RWPE2 (cell line): ENCODE results near the gene CRHBP.
"Not testable (repeated sequence)": the region's sequence is repeated elsewhere in the genome, so short reads cannot be mapped to it uniquely, and the experiment has no call there.

Experiments used
- ATAC-seq: fragments of 200-7000 bp; cut with Tn5 transposase; 3 replicates; pipeline ENCODE4 v1.9.1; 2021; ENCODE audit warnings: low read depth
- DNase-seq: peaks from one replicate; pipeline ENCODE4 v3.0.0-alpha.2; 2020; ENCODE audit warnings: low spot score
- H3K27ac ChIP-seq: fragments of 450-650 bp; 2 replicates; pipeline ENCODE4 v1.5.1; 2017; ENCODE audit warnings: mild to moderate bottlenecking; ENCODE audit not compliant: poor library complexity, severe bottlenecking
- H3K27me3 ChIP-seq: fragments of 250-450 bp; sonication (Bioruptor Pico); 2 replicates; pipeline ENCODE4 v1.5.1; 2021; ENCODE audit warnings: mild to moderate bottlenecking, moderate library complexity; ENCODE audit not compliant: insufficient read depth, poor library complexity, severe bottlenecking
- H3K36me3 ChIP-seq: fragments of 250-450 bp; sonication (Bioruptor Pico); 2 replicates; pipeline ENCODE4 v1.5.1; 2020; ENCODE audit warnings: low read depth, mild to moderate bottlenecking, moderate library complexity
- H3K4me1 ChIP-seq: fragments of 250-450 bp; sonication (Bioruptor Pico); 2 replicates; pipeline ENCODE4 v1.5.1; 2021; ENCODE audit warnings: mild to moderate bottlenecking, moderate library complexity; ENCODE audit not compliant: insufficient read depth, poor library complexity, severe bottlenecking
- H3K4me3 ChIP-seq: fragments of 250-450 bp; sonication (Bioruptor Pico); 2 replicates; pipeline ENCODE4 v1.5.1; 2021; ENCODE audit warnings: mild to moderate bottlenecking, moderate library complexity; ENCODE audit not compliant: severe bottlenecking
- H3K9me3 ChIP-seq: fragments of 250-450 bp; sonication (Bioruptor Pico); 2 replicates; pipeline ENCODE4 v1.5.1; 2021; ENCODE audit warnings: mild to moderate bottlenecking, moderate library complexity; ENCODE audit not compliant: severe bottlenecking
- CTCF ChIP-seq: fragments of 450-650 bp; IDR thresholded peaks from one replicate; pipeline ENCODE4 v1.5.1; 2017; ENCODE audit warnings: mild to moderate bottlenecking, moderate library complexity; ENCODE audit not compliant: poor library complexity, severe bottlenecking

The CRHBP gene

GRCh38 chr5:76941000-76941399, 11.8 kb upstream of the CRHBP start:
- TF ChIP-seq CTCF = no peak
- Histone ChIP-seq H3K36me3 (no peaks in the 10 kb centered on the region), H3K4me3 (no peak overlapping the region), H3K27ac (no peak overlapping the region), H3K4me1 (no peaks in the 10 kb centered on the region), H3K9me3 (no peaks in the 10 kb centered on the region), H3K27me3 (no peaks in the 10 kb centered on the region)
- 0 out of 3 replicates have a peak, but pooled peaks have one; percentile 19 for ATAC-seq
- no peak for DNase-seq

- Histone ChIP-seq H3K4me3 (no peak overlapping the region), H3K36me3 (no peaks in the 10 kb centered on the region), H3K27ac (no peak overlapping the region), H3K9me3 (no peaks in the 10 kb centered on the region), H3K4me1 (no peaks in the 10 kb centered on the region), H3K27me3 (no peaks in the 10 kb centered on the region)
- DNase-seq (no peak), ATAC-seq (no peak)
- TF ChIP-seq CTCF = no peak
These were observed 11.4 kb upstream of the CRHBP start for GRCh38 chr5:76941442-76941841.

GRCh38 chr5:76942581-76942980, 10.3 kb upstream of the CRHBP start:
- no peak overlapping the region for H3K4me3 ChIP-seq
- H3K27ac ChIP-seq = no peak overlapping the region
- no peaks in the 10 kb centered on the region for H3K36me3 ChIP-seq
- no peak for TF ChIP-seq CTCF
- ATAC-seq (peak; percentile 76), DNase-seq (no peak)
- H3K4me1 ChIP-seq = no peaks in the 10 kb centered on the region
- H3K27me3 ChIP-seq = no peaks in the 10 kb centered on the region
- no peaks in the 10 kb centered on the region for H3K9me3 ChIP-seq

GRCh38 chr5:76943006-76943405, 9.8 kb upstream of the CRHBP start:
- ATAC-seq (no peak), DNase-seq (no peak)
- Histone ChIP-seq H3K27me3 (no peaks in the 10 kb centered on the region), H3K27ac (no peak overlapping the region), H3K36me3 (no peaks in the 10 kb centered on the region), H3K4me1 (no peaks in the 10 kb centered on the region), H3K9me3 (no peaks in the 10 kb centered on the region), H3K4me3 (no peak overlapping the region)
- TF ChIP-seq CTCF = no peak

GRCh38 chr5:76944638-76945037, 8.2 kb upstream of the CRHBP start:
- no peaks in the 10 kb centered on the region for H3K4me1 ChIP-seq
- H3K9me3 ChIP-seq = no peaks in the 10 kb centered on the region
- no peak for TF ChIP-seq CTCF
- H3K27me3 ChIP-seq = no peaks in the 10 kb centered on the region
- no peak overlapping the region for H3K27ac ChIP-seq
- no peaks in the 10 kb centered on the region for H3K36me3 ChIP-seq
- DNase-seq = no peak
- H3K4me3 ChIP-seq = no peak overlapping the region
- ATAC-seq = no peak

GRCh38 chr5:76945238-76945637, 7.6 kb upstream of the CRHBP start:
- not testable (repeated sequence) for H3K36me3 ChIP-seq, H3K4me3 ChIP-seq, ATAC-seq, DNase-seq, H3K4me1 ChIP-seq, H3K9me3 ChIP-seq, H3K27ac ChIP-seq, H3K27me3 ChIP-seq
